ENCODE data around the gene KRT76. TPM values are rescaled to one million over a fixed set of nuclear protein-coding genes. Genes with fewer than 3 reads are reported as not detected.

Gene KRT76
- total RNA-seq, 1 experiment from 2014 or later: not detected

GRCh38 chr12:52753283-52753682, 23.9 kb downstream of the KRT76 start:
- ChIA-PET CTCF (no interaction called here), POLR2A (no interaction called here), RAD21 (ENCODE audit: low non-redundant PET in 1 of 2, low total read pairs in 2 of 2, uncharacterized antibody in 2 of 2, unreplicated experiment in 2 of 2) (no interaction called here)
- no TSS peak for BruUV-seq (replicated peaks)
- Histone ChIP-seq H3K4me2 (ENCODE audit: low read length) (no peak overlapping the region), H2AFZ (ENCODE audit: low read depth, low read length, poor library complexity, severe bottlenecking) (no peak overlapping the region), H3K9me3 (ENCODE audit: control insufficient read depth in 1 of 2, insufficient read depth in 1 of 2, low read depth in 1 of 2, low read length in 2 of 2) (no peaks in the 10 kb centered on the region), H3K27me3 (ENCODE audit: insufficient read depth, low read length) (peaks cover 80% of the 10 kb centered on the region), H3K4me3 (replicated peaks in 1 of 2; ENCODE audit: low read depth in 1 of 2, low read length in 2 of 2) (no peak overlapping the region), H3K27ac (ENCODE audit: low read depth, low read length) (no peak overlapping the region), H3K4me1 (ENCODE audit: control insufficient read depth in 1 of 2, insufficient read depth in 2 of 2, low read length in 2 of 2) (no peaks in the 10 kb centered on the region), H4K20me1 (ENCODE audit: insufficient read depth) (no peaks in the 10 kb centered on the region), H3K9ac (ENCODE audit: low read length) (no peak overlapping the region), H3K36me3 (ENCODE audit: control insufficient read depth in 1 of 2, insufficient read depth in 2 of 2, low read length in 2 of 2) (no peaks in the 10 kb centered on the region), H3K79me2 (ENCODE audit: insufficient read depth, low read length) (no peaks in the 10 kb centered on the region), H3K9me2 (ENCODE audit: insufficient read depth) (no peaks in the 10 kb centered on the region)
- intact Hi-C loops (cut with micrococcal nuclease): no loop called here
- ATAC-seq: no peak
- no peak for DNase-seq (ENCODE audit: low read depth, low spot score)
- TF ChIP-seq JUND (IDR thresholded peaks at IDR 0.05) (no peak), MAX (IDR thresholded peaks at IDR 0.05) (no peak), ZBTB33 (IDR thresholded peaks at IDR 0.05; ENCODE audit: extremely low read depth, insufficient replicate concordance, low read length) (no peak), TCF7L2 (IDR thresholded peaks at IDR 0.05; ENCODE audit: borderline replicate concordance, extremely low read depth, insufficient read depth, insufficient read length) (no peak), EZH2phosphoT487 (IDR thresholded peaks at IDR 0.05; ENCODE audit: borderline replicate concordance) (no peak), ATF3 (IDR thresholded peaks at IDR 0.05) (no peak), POLR2A (IDR thresholded peaks at IDR 0.05; ENCODE audit: borderline replicate concordance, extremely low read depth, insufficient read depth, insufficient read length) (no peak), SIN3A (IDR thresholded peaks at IDR 0.05; ENCODE audit: low read depth) (no peak), POLR2AphosphoS5 (IDR thresholded peaks at IDR 0.05; ENCODE audit: low read depth, low read length) (no peak), SRF (IDR thresholded peaks at IDR 0.05; ENCODE audit: low read depth) (no peak), ELF1 (IDR thresholded peaks at IDR 0.05; ENCODE audit: borderline replicate concordance, low read depth) (no peak), CBX3 (IDR thresholded peaks at IDR 0.05; ENCODE audit: low read depth) (no peak), ZNF274 (IDR thresholded peaks at IDR 0.05; ENCODE audit: low read depth, low read length) (no peak), SP1 (IDR thresholded peaks at IDR 0.05; ENCODE audit: low read depth) (no peak), FOSL1 (IDR thresholded peaks at IDR 0.05; ENCODE audit: low read depth) (no peak), REST (IDR thresholded peaks at IDR 0.05; ENCODE audit: low read depth) (no peak), YY1 (IDR thresholded peaks at IDR 0.05; ENCODE audit: extremely low read depth, insufficient replicate concordance, low read depth, low read length) (no peak), ZFX (IDR thresholded peaks at IDR 0.05) (no peak), EZH2 (IDR thresholded peaks at IDR 0.05) (no peak), RAD21 (IDR thresholded peaks at IDR 0.05; ENCODE audit: low read depth) (no peak)
